ENCODE results near the gene FLOT1.

FLOT1 gene, protein sequence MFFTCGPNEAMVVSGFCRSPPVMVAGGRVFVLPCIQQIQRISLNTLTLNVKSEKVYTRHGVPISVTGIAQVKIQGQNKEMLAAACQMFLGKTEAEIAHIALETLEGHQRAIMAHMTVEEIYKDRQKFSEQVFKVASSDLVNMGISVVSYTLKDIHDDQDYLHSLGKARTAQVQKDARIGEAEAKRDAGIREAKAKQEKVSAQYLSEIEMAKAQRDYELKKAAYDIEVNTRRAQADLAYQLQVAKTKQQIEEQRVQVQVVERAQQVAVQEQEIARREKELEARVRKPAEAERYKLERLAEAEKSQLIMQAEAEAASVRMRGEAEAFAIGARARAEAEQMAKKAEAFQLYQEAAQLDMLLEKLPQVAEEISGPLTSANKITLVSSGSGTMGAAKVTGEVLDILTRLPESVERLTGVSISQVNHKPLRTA

GRCh38 chr6:30742316-30743098 is at the start of gene FLOT1:
Gene FLOT1 (minus strand): TSS chr6:30742687. CDS start chr6:30742189, 498 bp downstream.
- DNase-seq, result peak; percentile 94

GRCh38 chr6:30790724-30791383 is 48.4 kb upstream of the FLOT1 start:
- DNase-seq, result no peak

DNA sequence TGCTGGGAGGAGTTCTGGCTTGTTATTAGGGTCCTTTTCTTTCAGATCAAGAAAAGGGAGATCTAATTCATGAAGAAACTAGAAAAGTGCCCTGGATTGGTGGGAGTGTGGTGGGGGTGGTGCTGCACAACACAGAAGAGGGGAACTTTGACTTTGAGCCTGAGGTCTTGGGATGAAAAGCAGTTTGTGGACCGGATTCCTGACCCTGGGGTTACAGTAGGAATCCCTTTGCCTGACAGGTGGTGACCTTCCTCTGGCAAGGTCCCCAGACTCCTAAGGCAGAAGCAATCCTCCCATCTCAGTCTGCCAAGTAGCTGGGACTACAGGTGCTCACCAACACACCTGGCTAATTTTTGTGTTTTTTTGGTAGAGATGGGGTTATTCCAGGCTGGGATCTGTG is 47.1 kb upstream of the FLOT1 start:
- DNase-seq, result no peak

DNA sequence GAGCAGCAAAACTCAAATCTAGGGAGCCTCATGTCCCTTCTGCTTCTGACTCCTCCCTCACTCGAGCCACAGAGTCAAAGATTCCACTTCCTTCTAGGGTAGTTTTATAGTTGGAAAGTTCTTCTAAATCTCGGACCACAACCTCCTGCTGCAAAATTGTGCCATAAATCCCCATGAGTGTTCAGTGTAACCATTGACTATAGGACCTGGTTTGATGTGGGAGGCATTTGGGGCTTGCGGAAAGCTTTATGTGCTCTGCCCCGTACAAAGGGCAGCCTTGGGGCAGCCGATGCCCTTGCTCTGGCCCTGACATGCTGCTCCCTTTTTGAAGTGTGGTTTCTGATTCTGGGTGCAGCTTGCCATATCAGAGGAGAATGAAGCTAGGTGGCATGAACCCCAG is 45.5 kb upstream of the FLOT1 start:
- no peak for DNase-seq

DNA sequence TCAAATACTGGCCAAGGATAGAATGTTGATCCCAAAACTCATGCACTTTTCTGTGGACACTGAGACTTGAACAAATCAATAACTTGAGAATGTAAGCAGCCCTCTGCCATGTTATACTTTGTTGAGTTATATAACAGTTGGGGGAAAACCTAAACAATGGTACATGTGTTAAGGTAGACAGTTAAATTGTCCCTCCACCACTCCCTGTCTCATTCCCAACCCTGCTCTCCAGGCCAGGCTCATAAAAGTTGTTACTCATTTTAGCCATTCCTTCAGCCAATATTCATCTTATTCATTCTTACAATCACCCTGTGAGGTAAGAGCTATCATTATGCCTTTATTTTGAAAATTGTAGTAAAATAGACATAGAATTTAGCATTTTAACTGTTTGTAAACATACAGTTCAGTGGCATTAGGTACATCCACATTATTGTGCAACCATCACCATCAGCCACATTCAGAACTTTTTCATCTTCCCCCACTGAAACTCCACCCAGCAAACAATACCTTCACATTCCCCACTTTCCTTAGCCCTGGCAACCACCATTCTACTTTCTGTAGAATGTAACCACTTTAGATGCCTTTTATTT is 40.0 kb upstream of the FLOT1 start:
- DNase-seq, result no peak

- peak; percentile 94 for DNase-seq
Observed at GRCh38 chr6:30781743-30782424, 39.4 kb upstream of the FLOT1 start.

GRCh38 chr6:30781395-30781742 is 38.9 kb upstream of the FLOT1 start:
- peak; percentile 88 for DNase-seq

DNA sequence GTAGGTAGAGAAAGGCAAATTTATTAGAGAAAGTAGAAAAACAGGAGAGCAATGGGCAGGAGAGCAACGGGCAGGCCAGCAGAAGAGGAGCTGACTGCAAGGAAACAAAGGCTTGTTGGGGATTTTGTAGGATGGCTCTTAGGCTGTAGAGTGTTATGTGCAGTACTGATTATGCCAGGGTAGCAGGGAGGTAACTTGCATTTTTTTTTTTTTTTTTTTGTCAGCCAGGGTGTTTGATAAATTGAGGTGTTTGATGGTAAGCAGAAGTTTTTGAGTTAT is 38.1 kb upstream of the FLOT1 start:
- no peak for DNase-seq

- DNase-seq, result no peak
Observed at GRCh38 chr6:30779850-30780641, 37.6 kb upstream of the FLOT1 start.

- DNase-seq, result no peak
Observed at GRCh38 chr6:30778001-30778635, 35.6 kb upstream of the FLOT1 start.

- no peak for DNase-seq
Observed at GRCh38 chr6:30777155-30777485, 34.6 kb upstream of the FLOT1 start.

DNA sequence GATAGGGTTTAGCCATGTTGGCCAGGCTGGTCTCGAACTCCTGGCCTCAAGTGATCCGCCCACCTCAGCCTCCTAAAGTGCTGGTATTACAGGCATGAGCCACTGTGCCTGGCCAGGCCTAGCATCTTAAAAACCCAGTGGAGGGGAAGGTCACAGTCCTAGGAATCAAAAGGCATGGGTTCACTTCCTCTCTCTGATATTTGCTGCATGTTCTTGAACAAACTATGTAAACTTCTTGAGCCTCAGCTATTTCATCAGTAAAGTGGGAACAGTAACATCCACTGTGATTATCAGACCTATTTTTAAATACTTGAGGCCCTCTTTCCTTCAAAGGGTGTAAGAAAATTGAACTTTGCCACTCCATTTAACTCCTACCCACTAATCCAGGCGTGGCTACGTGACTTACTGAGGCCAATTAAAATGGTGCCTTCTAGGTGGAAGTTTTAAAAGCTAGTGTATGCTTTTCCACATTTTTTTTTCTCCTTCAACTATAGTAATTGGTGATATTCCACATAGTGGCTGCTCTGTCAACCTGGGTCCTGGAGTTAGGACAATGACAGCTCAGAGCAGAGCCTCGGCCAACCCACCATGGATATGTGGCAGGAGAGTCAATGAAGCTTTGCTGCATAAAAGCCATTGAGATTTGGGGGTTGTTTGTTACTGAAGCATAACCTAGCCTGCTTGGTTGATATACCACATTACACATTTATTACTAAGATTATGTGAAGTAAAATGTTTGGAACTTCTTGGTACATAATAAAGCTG is 34.1 kb upstream of the FLOT1 start:
- no peak for DNase-seq

DNA sequence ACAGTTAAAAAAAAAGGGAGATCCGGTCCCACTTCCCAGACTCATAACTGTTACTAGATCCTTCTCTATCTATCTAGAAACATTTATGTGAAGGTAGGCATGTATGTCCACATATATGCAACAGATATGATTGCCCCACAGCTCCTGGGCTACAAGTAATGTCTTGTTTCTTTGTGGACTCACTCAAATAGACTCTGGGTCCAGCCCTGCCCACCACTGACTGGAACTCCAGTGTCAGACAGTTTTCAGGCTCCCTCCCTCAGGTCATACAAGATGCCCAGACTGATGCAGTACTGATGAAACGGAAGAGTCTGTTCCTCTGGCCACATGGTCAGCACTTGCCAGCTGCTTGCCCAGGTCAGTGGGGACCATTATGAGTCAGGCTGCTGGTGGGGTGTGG is 32.6 kb upstream of the FLOT1 start:
- no peak for DNase-seq

GRCh38 chr6:30774701-30775100 is 32.2 kb upstream of the FLOT1 start:
- no peak for DNase-seq

DNA sequence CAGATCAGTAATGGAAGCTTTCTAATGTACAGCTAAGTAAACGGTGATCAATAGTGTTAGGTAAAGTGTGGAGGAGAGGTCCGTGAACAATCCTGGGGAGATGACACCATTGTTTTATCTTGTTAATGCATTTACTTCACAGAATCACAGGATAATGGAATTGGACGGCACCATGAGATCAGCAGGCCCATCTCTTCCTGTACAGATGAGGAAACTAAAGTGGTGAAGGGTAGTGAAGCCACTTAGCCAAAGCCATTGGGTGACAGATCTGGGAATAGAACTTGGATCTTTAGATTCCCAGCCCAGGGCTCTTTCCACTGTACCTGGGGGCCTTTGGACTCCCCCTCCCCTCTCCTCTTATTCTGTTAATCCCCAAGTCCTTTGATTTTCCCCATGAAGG is 28.1 kb upstream of the FLOT1 start:
- DNase-seq, result no peak

DNA sequence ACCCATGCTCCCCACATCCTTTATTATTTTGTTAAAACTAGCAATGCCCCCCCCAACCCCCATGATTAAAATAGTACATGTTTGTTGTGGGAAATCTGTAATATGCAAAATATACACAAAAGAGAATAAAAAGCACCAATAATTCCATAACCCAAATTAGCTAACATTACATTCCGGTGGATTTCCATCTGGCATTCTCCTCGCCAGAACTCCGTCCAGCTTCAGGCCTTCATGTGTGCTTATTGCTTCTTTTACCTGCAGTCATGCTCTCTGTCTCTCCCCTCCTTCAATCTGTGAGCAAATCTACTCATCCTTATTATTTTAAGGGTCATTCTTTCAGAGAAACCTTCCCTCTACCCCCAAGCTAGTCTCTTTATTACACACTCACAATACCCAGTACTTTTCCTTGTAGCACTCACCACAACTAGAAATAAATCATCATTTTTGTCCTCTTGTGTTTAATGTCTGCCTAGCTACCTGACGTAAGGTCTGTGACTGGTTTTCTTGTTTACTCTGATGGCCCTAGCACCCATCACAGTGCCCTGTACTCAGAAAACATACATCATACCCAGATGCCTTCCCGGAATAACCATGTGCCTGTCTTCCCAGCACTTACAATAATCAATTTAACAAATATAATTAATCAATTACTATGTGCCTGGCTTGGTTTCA is 27.5 kb upstream of the FLOT1 start:
- DNase-seq, result peak; percentile 82

DNA sequence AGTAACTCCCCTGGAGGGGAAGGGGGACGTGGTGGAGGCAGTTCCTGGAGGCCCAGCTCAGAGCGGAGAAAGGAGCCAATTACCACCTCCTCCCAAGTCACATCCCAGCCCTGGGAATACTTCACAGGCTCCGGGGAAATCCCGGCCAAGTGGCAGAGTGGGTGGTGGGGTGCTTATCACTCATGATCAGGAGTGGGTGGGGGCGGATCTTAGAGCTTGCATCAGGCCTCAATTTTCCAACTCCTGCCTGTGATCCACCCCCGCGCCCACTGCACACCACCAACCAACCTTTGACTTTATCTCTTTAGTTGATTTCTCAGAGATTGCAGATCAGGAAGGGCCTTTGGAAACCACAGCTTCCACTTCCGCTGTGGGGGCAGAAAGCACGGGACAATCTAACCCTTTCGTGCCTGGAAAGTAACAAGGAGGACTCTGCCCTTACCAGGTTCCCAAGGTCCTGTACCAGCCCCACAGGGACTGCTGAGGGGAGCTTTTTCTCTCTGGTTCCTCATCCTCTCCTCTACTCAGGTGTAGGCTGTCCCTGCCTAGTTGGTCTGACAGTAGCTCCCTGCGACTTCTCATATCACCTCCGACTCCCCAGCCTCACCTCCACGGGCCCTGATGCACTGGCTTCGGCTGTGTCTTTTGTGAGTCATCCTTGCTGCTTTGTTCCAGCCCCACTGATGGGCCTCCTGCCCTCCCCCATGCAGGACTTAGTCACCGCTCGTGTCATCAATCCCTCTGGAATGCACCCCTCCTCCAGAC is 26.8 kb upstream of the FLOT1 start:
- peak; percentile 98 for DNase-seq

GRCh38 chr6:30768634-30769087 is 26.2 kb upstream of the FLOT1 start:
- DNase-seq, result no peak

GRCh38 chr6:30767944-30768301 is 25.4 kb upstream of the FLOT1 start:
- no peak for DNase-seq
